ENCODE measurements around the gene TRMT112. TPM values are rescaled to one million over a fixed set of nuclear protein-coding genes. Genes with fewer than 3 reads are reported as not detected.
A peak's percentile ranks its signal among the peaks of the same experiment; 100 is the strongest.

The TRMT112 gene
- total and polyA plus RNA-seq, 2 of the 8 experiments (the other 6 are each of a cell fraction or from before 2014, with no cell fraction given): 300 to 650 TPM

GRCh38 chr11:64357904-64358535 lies 40.7 kb upstream of the TRMT112 start:
- no peaks in the 10 kb centered on the region for H3K9me3 ChIP-seq (ENCODE audit: insufficient read depth in 2 of 2, low read depth in 1 of 2, low read length in 1 of 2)
- H3K23me2 ChIP-seq (ENCODE audit: low read depth, low read length): peaks cover 7% of the 10 kb centered on the region; the same call in 1 of the 2 replicates
- no peak overlapping the region for H3K23ac ChIP-seq (ENCODE audit: insufficient read length)
- peak overlapping the region; percentile 76 to 87; a peak in 3 of 4 replicates for H3K4me2 ChIP-seq (ENCODE audit: insufficient read depth in 1 of 2, low read depth in 2 of 2, low read length in 2 of 2)
- no peak overlapping the region for H2BK15ac ChIP-seq (ENCODE audit: low read length)
- peak overlapping the region; percentile 96 for H3K4ac ChIP-seq (replicated peaks; ENCODE audit: insufficient read length, low read depth, low read length)
- peak overlapping the region; percentile 87 for H4K91ac ChIP-seq (replicated peaks; ENCODE audit: insufficient read length, low read length)
- H3K79me1 ChIP-seq (ENCODE audit: low read depth, low read length): no peaks in the 10 kb centered on the region; the same call in 1 of the 2 replicates
- no peak overlapping the region; the same call in 1 of the 2 replicates for H3K18ac ChIP-seq (ENCODE audit: extremely low read depth, low read length)
- no peak for FAIRE-seq
- peak overlapping the region; percentile 43; the same call in 1 of the 2 replicates for H2AK5ac ChIP-seq (ENCODE audit: low read depth, low read length)
- no peak overlapping the region for H3K9ac ChIP-seq (replicated peaks in 1 of 4; ENCODE audit: extremely low read depth in 1 of 4, low read depth in 3 of 4, low read length in 3 of 4)
- no peak overlapping the region for H3K56ac ChIP-seq (replicated peaks; ENCODE audit: insufficient read length, low read depth, low read length)
- H4K8ac ChIP-seq (ENCODE audit: extremely low read depth, insufficient read depth, low read length): peak overlapping the region; percentile 37
- DNase-seq (ENCODE audit: low read depth in 1 of 2, low spot score in 2 of 2): peak in 1 of 2 experiments; percentile 51
- H2BK12ac ChIP-seq (ENCODE audit: low read depth, low read length): no peak overlapping the region
- H2BK120ac ChIP-seq (replicated peaks; ENCODE audit: low read depth, low read length): peak overlapping the region; percentile 27
- POLR2A ChIA-PET (ENCODE audit: partially characterized antibody): interaction anchor here (1.2 to 3.6 kb wide), 7 partner anchors 9 to 173 kb away, joined by 3 to 14 read pairs (median 4); no protein-coding TSS in a partner anchor
- TF ChIP-seq GABPA (IDR thresholded peaks at IDR 0.05; ENCODE audit: borderline replicate concordance, insufficient read depth, low read length): no peak
- no peak for TF ChIP-seq CTBP2 (IDR thresholded peaks at IDR 0.05; ENCODE audit: borderline replicate concordance, insufficient read depth, insufficient read length, low read length)
- TF ChIP-seq SAP30 (IDR thresholded peaks at IDR 0.05; ENCODE audit: insufficient read depth, insufficient replicate concordance, low read length): no peak
- no peak for TF ChIP-seq NANOG (IDR thresholded peaks at IDR 0.05; ENCODE audit: insufficient read depth, low read depth, low read length, poor library complexity, severe bottlenecking)
- TF ChIP-seq KDM5A (IDR thresholded peaks at IDR 0.05; ENCODE audit: low read length): no peak
- TF ChIP-seq SP4 (IDR thresholded peaks at IDR 0.05; ENCODE audit: low read length): no peak
- TF ChIP-seq ASH2L (IDR thresholded peaks at IDR 0.05; ENCODE audit: low read length): no peak
- no peak for TF ChIP-seq NRF1 (IDR thresholded peaks at IDR 0.05; ENCODE audit: low read depth, low read length)
- peaks cover 0 to 39% (median 30%) of the 10 kb centered on the region in 4 experiments; a peak in 6 of 7 replicates for H3K4me1 ChIP-seq (replicated peaks in 1 of 4; ENCODE audit: control insufficient read depth in 3 of 4, insufficient read depth in 4 of 4, low read length in 3 of 4)
- H2AFZ ChIP-seq (ENCODE audit: low read length): no peak overlapping the region
- H4K20me1 ChIP-seq (replicated peaks in 1 of 2; ENCODE audit: control insufficient read depth in 1 of 2, insufficient read depth in 2 of 2, low read length in 2 of 2): peaks cover 0 to 4% of the 10 kb centered on the region in 2 experiments
- H2BK20ac ChIP-seq (ENCODE audit: low read length): no peak overlapping the region
- 74% methylated on average over 10 of the region's 13 CpGs; no CpG with 5 or more reads in 1 of the 2 experiments for WGBS, 2 experiments (ENCODE audit: extremely low coverage in 1 of 2, insufficient coverage in 1 of 2, insufficient read length in 1 of 2, insufficient replicate concordance in 2 of 2, low coverage in 1 of 2, low lambda C conversion rate in 2 of 2, missing lambda C conversion rate in 1 of 2)
- no peak overlapping the region for H4K5ac ChIP-seq (ENCODE audit: insufficient read length, low read depth, low read length)
- no peaks in the 10 kb centered on the region for H3K27me3 ChIP-seq (replicated peaks in 1 of 4; ENCODE audit: control insufficient read depth in 3 of 4, extremely low read depth in 1 of 4, insufficient read depth in 3 of 4, low read length in 3 of 4)
- H2BK5ac ChIP-seq (ENCODE audit: low read depth, low read length): no peak overlapping the region
- H3K4me3 ChIP-seq (ENCODE audit: extremely low read depth in 1 of 4, insufficient read depth in 2 of 4, low read depth in 3 of 4, low read length in 4 of 4): no peak overlapping the region; a peak in 1 of 8 replicates
- no peak overlapping the region for H3K27ac ChIP-seq (ENCODE audit: low read depth, low read length)
- no peak overlapping the region for H3K14ac ChIP-seq (ENCODE audit: insufficient read length)
- CTCF ChIA-PET (ENCODE audit: partially characterized antibody): interaction anchor here (0.5 to 37.6 kb wide), 13 partner anchors 9 to 392 kb away, joined by 3 to 614 read pairs (median 8); partner anchors contain the start of genes CATSPERZ, CCDC88B, ESRRA and PRDX5
- H3K36me3 ChIP-seq (ENCODE audit: control insufficient read depth in 2 of 4, insufficient read depth in 4 of 4, low read length in 3 of 4): peaks cover 0 to 9% (median 2%) of the 10 kb centered on the region in 4 experiments; a peak in 3 of 8 replicates
- H3K79me2 ChIP-seq (ENCODE audit: control insufficient read depth in 1 of 2, insufficient read depth in 2 of 2, low read length in 2 of 2): no peaks in the 10 kb centered on the region
